Measurements from ENCODE around the gene PAPPA2. TPM values are rescaled to one million over a fixed set of nuclear protein-coding genes. Genes with fewer than 3 reads are reported as not detected.
"Not testable (repeated sequence)": the region's sequence is repeated elsewhere in the genome, so short reads cannot be mapped to it uniquely, and the experiment has no call there.

The PAPPA2 gene
- total RNA-seq, 6 donors from 2014 or later, result under 0.01 to 2.4 (median 0.45) TPM

DNA sequence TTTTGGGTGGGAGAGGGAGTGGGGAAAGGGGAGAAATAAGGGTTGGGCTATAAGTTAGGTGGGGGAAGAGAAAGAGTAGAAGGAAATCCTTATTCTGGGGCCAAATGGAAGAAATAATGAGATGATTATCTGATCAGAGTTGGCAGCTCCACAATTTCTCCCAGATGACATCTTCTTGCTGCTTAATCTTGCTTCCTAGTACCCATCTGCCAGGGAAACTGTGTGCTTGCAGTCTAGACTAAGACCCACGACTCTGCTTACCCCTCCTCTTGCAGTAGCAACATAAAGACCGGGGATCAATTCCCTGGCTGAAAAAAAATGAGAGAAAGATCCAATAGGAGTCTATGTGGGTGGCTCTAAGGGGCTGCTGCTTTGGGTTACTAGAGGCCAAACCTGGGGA, 95.6 kb downstream of the PAPPA2 start:
- Histone ChIP-seq H3K4me3 (no peak overlapping the region), H3K36me3 (no peaks in the 10 kb centered on the region), H3K27me3 (no peaks in the 10 kb centered on the region), H3K4me1 (no peaks in the 10 kb centered on the region), H3K9me3 (no peaks in the 10 kb centered on the region), H3K27ac (no peak overlapping the region)
- no peak for ATAC-seq (ENCODE audit: low FRiP score in 2 of 2)
- DNase-seq, result no peak
- no peak for TF ChIP-seq POLR2AphosphoS5 (IDR thresholded peaks at IDR 0.05)
- no peak for TF ChIP-seq EP300 (IDR thresholded peaks at IDR 0.05)
- TF ChIP-seq, protein P1, sequence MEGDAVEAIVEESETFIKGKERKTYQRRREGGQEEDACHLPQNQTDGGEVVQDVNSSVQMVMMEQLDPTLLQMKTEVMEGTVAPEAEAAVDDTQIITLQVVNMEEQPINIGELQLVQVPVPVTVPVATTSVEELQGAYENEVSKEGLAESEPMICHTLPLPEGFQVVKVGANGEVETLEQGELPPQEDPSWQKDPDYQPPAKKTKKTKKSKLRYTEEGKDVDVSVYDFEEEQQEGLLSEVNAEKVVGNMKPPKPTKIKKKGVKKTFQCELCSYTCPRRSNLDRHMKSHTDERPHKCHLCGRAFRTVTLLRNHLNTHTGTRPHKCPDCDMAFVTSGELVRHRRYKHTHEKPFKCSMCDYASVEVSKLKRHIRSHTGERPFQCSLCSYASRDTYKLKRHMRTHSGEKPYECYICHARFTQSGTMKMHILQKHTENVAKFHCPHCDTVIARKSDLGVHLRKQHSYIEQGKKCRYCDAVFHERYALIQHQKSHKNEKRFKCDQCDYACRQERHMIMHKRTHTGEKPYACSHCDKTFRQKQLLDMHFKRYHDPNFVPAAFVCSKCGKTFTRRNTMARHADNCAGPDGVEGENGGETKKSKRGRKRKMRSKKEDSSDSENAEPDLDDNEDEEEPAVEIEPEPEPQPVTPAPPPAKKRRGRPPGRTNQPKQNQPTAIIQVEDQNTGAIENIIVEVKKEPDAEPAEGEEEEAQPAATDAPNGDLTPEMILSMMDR (IDR thresholded peaks at IDR 0.05), result no peak
- TF ChIP-seq POLR2A (IDR thresholded peaks at IDR 0.05), result no peak
- WGBS, 2 donors, result 26 to 48% methylated on average over 2 of the region's 2 CpGs

DNA sequence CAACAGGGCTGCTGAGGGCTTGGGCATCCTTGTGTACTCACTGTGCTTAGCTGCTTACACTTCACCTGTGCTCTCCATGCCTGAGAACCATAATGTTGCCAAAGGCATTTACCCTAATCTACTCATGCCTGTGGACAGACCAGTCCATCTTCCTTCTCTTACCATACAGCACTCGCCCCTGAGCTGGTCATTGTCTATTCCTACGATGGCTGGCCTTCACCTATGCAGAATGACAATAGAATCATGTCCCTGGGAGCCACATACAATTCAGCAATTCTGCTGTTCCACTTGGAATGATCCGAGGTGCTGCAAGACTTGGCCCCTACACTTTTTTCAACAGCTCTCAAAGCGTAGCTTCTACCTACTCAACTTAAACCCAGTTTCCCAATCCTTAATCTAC, 96.5 kb downstream of the PAPPA2 start:
- H3K4me3 ChIP-seq, result no peak overlapping the region
- H3K4me1 ChIP-seq, result no peaks in the 10 kb centered on the region
- no peak for DNase-seq
- peak in 1 of 2 donors; percentile 2 for ATAC-seq (ENCODE audit: low FRiP score in 2 of 2)
- H3K27ac ChIP-seq, result no peak overlapping the region
- 25 to 32% methylated on average over 4 of the region's 4 CpGs for WGBS, 2 donors
- H3K9me3 ChIP-seq, result no peaks in the 10 kb centered on the region
- H3K36me3 ChIP-seq, result no peaks in the 10 kb centered on the region
- no peaks in the 10 kb centered on the region for H3K27me3 ChIP-seq
- TF ChIP-seq EP300 (IDR thresholded peaks at IDR 0.05) (no peak), POLR2AphosphoS5 (IDR thresholded peaks at IDR 0.05) (no peak), POLR2A (IDR thresholded peaks at IDR 0.05) (no peak)
- TF ChIP-seq, protein P1 (IDR thresholded peaks at IDR 0.05), result no peak

DNA sequence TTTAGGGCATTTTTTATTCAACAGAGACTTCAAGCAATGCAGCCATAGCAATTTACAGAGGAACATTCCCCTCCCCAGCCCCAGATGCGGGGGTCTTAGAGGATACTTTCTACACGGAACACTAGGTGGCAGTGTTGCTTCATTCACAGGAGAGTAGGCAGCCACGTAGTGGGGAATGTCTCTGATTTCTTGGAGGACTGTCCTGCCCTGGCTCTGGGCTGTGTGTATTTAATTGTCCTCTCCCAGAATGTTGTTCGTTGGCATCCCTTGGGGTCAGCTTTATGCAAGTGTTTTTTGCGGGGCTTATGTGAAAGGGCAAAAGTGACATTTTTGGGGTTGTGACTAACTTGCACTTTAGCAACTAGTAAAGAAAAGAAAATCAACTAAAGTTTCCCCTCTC, 96.9 kb downstream of the PAPPA2 start:
- peak in 1 of 2 donors; percentile 93 for ATAC-seq (ENCODE audit: low FRiP score in 2 of 2)
- WGBS, 2 donors, result 0 to 1% methylated on average over 4 to 5 of the region's 5 CpGs
- peak in 1 of 2 donors; percentile 31 for DNase-seq
- H3K9me3 ChIP-seq, result no peaks in the 10 kb centered on the region
- TF ChIP-seq, protein P1 (IDR thresholded peaks at IDR 0.05), result peak; percentile 47 to 78 (median 66)
- TF ChIP-seq POLR2A (IDR thresholded peaks at IDR 0.05), result no peak
- no peak overlapping the region for H3K27ac ChIP-seq
- H3K4me1 ChIP-seq, result no peaks in the 10 kb centered on the region
- H3K36me3 ChIP-seq, result no peaks in the 10 kb centered on the region
- H3K27me3 ChIP-seq, result no peaks in the 10 kb centered on the region
- no peak overlapping the region for H3K4me3 ChIP-seq

DNA sequence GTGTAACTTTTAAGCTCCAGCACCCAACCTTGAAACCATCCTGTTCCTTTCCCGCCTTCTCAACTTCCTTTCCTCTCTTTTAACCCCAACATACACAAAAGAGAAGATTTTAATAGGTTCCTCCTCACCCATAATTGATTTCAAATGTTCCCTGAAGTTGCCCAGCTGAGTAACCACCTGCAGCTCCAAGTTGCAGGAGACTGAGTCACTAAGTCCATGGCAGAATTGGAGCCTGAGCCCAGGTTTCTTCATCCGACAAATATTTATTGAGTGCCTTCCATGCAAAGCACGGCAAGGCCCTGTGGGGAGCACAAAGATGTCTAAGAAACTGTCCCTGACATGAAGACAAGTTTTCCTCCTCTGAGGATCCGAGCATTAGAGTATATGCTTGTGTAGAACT, 97.7 kb downstream of the PAPPA2 start:
- no peak overlapping the region for H3K4me3 ChIP-seq
- DNase-seq (no peak), ATAC-seq (ENCODE audit: low FRiP score in 2 of 2) (no peak)
- H3K27me3 ChIP-seq, result no peaks in the 10 kb centered on the region
- H3K4me1 ChIP-seq, result no peaks in the 10 kb centered on the region
- WGBS, 2 donors, result 83 to 91% methylated on average over 4 of the region's 4 CpGs
- no peak overlapping the region for H3K27ac ChIP-seq
- no peaks in the 10 kb centered on the region for H3K36me3 ChIP-seq
- no peaks in the 10 kb centered on the region for H3K9me3 ChIP-seq
- no peak for TF ChIP-seq POLR2A (IDR thresholded peaks at IDR 0.05)
- TF ChIP-seq, protein P1 (IDR thresholded peaks at IDR 0.05), result no peak
- no peak for TF ChIP-seq POLR2AphosphoS5 (IDR thresholded peaks at IDR 0.05)
- no peak for TF ChIP-seq EP300 (IDR thresholded peaks at IDR 0.05)

DNA sequence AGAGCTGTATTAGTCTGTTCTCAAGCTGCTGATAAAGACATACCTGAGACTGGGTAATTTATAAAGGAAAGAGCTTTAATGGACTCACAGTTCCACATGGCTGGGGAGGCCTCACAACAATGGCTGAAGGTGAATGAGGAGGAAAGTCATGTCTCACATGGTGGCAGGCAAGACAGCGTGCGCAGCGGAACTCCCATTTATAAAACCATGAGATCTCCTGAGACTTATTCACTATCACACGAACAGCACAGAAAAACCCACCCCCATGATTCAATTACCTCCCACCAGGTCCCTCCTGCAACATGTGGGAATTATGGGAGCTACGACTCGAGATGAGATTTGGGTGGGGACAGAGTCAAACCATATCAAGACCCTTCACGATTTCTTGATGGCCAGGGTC, 98.8 kb downstream of the PAPPA2 start:
- not testable (repeated sequence) for H3K9me3 ChIP-seq; ATAC-seq (ENCODE audit: low FRiP score in 2 of 2); DNase-seq; H3K27me3 ChIP-seq; H3K4me3 ChIP-seq; H3K4me1 ChIP-seq; H3K27ac ChIP-seq; H3K36me3 ChIP-seq
- 91 to 94% methylated on average over 7 of the region's 7 CpGs for WGBS, 2 donors
